Spinal cord (tissue), 10 donors: Measurements from ENCODE around the gene EMC6. TPM values are rescaled to one million over a fixed set of nuclear protein-coding genes. Genes with fewer than 3 reads are reported as not detected.

Experiments
- DNase-seq, 6 donors: peaks; one replicate each; pipeline versions ENCODE4 v3.0.0 to v3.0.0-alpha.2; 2013 to 2015; ENCODE audit warnings: low spot score in 6 of 6, low read depth in 4 of 6
- H3K27ac ChIP-seq: one replicate; pipeline ENCODE4 v1.5.1; 2013; ENCODE audit warnings: low read depth, low read length, control low read depth
- H3K27me3 ChIP-seq: one replicate; pipeline ENCODE4 v1.6.1; 2013; ENCODE audit warnings: low read length; ENCODE audit not compliant: control insufficient read depth, insufficient read depth
- H3K36me3 ChIP-seq: one replicate; pipeline ENCODE4 v1.6.1; 2013; ENCODE audit warnings: low read length; ENCODE audit not compliant: control insufficient read depth, insufficient read depth
- H3K4me1 ChIP-seq: one replicate; pipeline ENCODE4 v1.6.1; 2013; ENCODE audit warnings: low read length; ENCODE audit not compliant: control insufficient read depth, insufficient read depth
- H3K4me3 ChIP-seq: one replicate; pipeline ENCODE4 v1.5.1; 2013; ENCODE audit warnings: low read depth, low read length, control low read depth
- H3K9me3 ChIP-seq: one replicate; pipeline ENCODE4 v1.6.1; 2013; ENCODE audit warnings: low read length; ENCODE audit not compliant: control insufficient read depth, insufficient read depth
- WGBS: methylation state at CpG from one replicate; pipeline ENCODE4 v1.1.5; 2013; ENCODE audit warnings: missing lambda C conversion rate; ENCODE audit not compliant: insufficient coverage; 5-methylcytosine and 5-hydroxymethylcytosine counted together
- long read RNA-seq, 4 donors: transcript quantifications; one replicate each; lab custom pipeline, GENCODE V29; 2026
- polyA plus RNA-seq, 2 donors: library from polyadenylated mRNA; unstranded; fragments of 120-200 nt; gene quantifications; one replicate each; pipeline ENCODE4 v1.2.1, GENCODE V29; 2013; ENCODE audit not compliant: insufficient read length in 2 of 2
- total RNA-seq, 2 donors: library from RNA; depleted of rRNA in 1 of 2; stranded (reverse); fragments of 120-200 nt in 1 of 2; fragments of >200 nt in 1 of 2; gene quantifications; one replicate each; pipeline versions ENCODE4 v1.2.3 to v1.2.4, GENCODE V29; 2013 to 2014
- donor health status: healthy.

Gene EMC6
- 10 to 100 TPM; 11.0 to 18.7 TPM for total RNA-seq
- 10 to 100 TPM; 43.7 to 48.1 TPM for polyA plus RNA-seq
- long read RNA-seq, donor 1, transcript EMC6-202 (2 exons, 762 nt) = minor isoform, 6 of 50 reads
- long read RNA-seq, donor 1, transcript EMC6-201 (2 exons, 653 nt) = major isoform, 44 of 50 reads
- long read RNA-seq, donor 1, partial matches to known transcripts = 0 of 50 reads
- long read RNA-seq, donor 1, other reads (novel, unspliced or antisense) = 0 of 50 reads
- long read RNA-seq, donor 2, transcript EMC6-201 (2 exons, 653 nt) = major isoform, 20 of 23 reads
- long read RNA-seq, donor 2, partial matches to known transcripts = 0 of 23 reads
- long read RNA-seq, donor 2, other reads (novel, unspliced or antisense) = 0 of 23 reads
- long read RNA-seq, donor 3, transcript EMC6-201 (2 exons, 653 nt) = major isoform, 21 of 25 reads
- long read RNA-seq, donor 3, partial matches to known transcripts = 0 of 25 reads
- long read RNA-seq, donor 3, other reads (novel, unspliced or antisense) = 0 of 25 reads
- long read RNA-seq, donor 4, transcript EMC6-201 (2 exons, 653 nt) = major isoform, 40 of 44 reads
- long read RNA-seq, donor 4, partial matches to known transcripts = 0 of 44 reads
- long read RNA-seq, donor 4, other reads (novel, unspliced or antisense) = 0 of 44 reads

DNA sequence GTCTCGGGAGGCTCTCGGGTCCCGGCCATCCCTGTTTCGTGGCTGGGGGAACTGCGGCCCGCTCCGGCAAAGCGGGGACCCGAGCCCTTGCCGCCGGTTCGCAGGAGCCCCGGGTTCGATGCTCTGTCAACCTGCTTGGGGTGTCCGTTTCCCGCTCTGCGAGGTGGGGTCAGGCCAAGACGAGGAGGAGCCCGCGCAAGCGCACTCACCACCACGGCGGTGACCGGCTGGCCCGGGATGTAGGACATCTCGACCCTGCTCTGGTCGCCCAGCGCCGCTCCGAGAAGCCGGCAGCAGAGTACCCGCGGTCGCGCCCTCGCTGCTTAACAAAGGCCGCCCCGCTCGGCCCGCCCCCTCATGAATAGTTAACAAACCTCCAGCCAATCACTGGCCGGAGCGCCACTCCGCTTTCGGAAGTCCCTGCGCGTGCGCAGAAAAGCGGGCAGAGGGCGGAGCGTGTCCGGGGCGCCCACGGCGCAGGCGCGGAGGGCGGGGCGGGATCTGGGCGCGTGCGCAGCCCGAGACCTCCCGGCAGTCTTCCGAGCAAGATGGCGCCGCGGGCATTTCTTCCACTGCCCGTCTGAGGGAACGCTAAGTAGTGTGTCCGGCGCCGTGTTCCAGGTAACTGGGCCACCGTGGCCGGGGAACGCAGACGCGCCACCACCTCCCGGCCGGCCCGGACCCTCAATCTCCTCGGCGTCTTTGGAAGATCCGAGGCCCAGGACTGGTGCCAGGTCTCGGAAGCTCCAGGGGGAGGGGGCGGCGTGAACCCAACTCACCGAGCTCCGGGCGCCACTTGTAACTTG is at the start of gene EMC6, which contains the start of gene TAX1BP3:
Gene EMC6 (plus strand): TSS at position 534 of the 806 bp plus-strand sequence. CDS start 335 bp downstream, outside the sequence.
Gene TAX1BP3 (minus strand): TSS at position 300 of the 806 bp plus-strand sequence. CDS start 52 bp downstream, at position 248.
- Histone ChIP-seq H3K9me3 (no peaks in the 10 kb centered on the region), H3K27ac (peak within 1 kb of the TSS; percentile 97), H3K4me1 (peaks cover 41% of the 10 kb centered on the region), H3K27me3 (no peaks in the 10 kb centered on the region), H3K4me3 (peak within 1 kb of the TSS; percentile 95), H3K36me3 (peaks cover 30% of the 10 kb centered on the region)
- peak; percentile 95 to 99 (median 98) for DNase-seq
- under 1% methylated on average over 89 of the region's 89 CpGs for WGBS

DNA sequence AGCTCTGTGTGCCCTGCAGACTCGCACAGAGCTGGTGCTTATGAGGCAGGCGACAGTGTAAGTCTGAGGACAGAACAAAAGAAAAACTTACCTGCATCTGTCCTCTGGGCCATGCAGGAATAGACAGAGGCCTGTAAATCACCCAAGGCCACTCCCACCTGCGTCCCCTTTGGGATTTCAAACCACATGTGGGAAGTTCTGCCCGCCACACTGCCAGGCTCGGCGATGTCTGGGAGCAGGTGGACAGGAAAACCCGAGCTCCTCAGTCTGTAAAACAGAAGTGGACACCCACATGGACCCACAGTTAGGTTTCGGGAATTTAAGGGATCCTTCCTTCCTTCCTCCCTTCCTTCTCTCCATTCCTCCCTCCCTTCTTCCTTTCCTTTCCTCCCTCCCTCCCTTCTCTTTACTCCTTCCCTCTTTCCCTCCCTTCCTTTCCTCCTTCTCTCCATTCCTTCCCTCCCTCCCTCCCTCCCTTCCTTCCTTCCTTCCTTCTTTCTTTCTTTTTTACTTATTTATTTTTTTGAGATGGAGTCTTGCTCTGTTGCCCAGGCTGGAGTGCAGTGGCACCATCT is 47.4 kb upstream of the EMC6 start:
- no peak for DNase-seq
- Histone ChIP-seq H3K4me3 (no peak overlapping the region), H3K9me3 (no peaks in the 10 kb centered on the region), H3K36me3 (peaks cover 86% of the 10 kb centered on the region), H3K27me3 (no peaks in the 10 kb centered on the region), H3K4me1 (no peaks in the 10 kb centered on the region), H3K27ac (no peak overlapping the region)
- WGBS = 96% methylated on average over 8 of the region's 8 CpGs

DNA sequence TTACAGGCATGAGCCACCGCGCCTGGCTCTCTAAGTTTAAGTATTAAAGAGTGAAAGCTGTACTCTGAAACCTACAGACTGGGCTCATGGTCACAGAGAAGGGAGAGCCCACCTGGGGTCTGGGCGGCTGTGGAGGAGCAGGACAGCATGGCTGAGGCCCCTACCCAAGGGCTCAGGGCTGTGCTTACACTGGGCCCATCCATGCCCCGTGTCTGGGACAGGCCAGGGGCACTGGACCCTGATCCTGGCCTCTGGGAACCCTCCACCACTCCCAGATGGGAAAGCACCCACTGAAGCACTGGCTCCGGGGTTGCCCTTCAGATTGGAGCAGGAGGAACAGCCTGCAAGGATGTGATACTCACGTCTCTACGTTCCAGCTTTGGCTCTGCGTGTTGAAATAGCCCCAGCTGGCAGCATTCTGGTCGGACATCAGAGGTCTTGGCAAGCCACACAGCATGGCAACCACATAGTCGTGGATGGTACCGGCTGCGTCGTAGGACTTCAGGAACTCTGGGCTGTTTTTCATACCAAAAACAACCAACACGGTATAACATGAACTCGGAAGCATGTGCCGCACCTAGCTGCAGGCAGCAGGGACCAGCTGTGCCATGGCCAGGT is 45.5 kb upstream of the EMC6 start:
- Histone ChIP-seq H3K4me1 (no peaks in the 10 kb centered on the region), H3K9me3 (no peaks in the 10 kb centered on the region), H3K4me3 (no peak overlapping the region), H3K36me3 (peaks cover 84% of the 10 kb centered on the region), H3K27ac (no peak overlapping the region), H3K27me3 (no peaks in the 10 kb centered on the region)
- WGBS = 90% methylated on average over 16 of the region's 16 CpGs
- DNase-seq = no peak

DNA sequence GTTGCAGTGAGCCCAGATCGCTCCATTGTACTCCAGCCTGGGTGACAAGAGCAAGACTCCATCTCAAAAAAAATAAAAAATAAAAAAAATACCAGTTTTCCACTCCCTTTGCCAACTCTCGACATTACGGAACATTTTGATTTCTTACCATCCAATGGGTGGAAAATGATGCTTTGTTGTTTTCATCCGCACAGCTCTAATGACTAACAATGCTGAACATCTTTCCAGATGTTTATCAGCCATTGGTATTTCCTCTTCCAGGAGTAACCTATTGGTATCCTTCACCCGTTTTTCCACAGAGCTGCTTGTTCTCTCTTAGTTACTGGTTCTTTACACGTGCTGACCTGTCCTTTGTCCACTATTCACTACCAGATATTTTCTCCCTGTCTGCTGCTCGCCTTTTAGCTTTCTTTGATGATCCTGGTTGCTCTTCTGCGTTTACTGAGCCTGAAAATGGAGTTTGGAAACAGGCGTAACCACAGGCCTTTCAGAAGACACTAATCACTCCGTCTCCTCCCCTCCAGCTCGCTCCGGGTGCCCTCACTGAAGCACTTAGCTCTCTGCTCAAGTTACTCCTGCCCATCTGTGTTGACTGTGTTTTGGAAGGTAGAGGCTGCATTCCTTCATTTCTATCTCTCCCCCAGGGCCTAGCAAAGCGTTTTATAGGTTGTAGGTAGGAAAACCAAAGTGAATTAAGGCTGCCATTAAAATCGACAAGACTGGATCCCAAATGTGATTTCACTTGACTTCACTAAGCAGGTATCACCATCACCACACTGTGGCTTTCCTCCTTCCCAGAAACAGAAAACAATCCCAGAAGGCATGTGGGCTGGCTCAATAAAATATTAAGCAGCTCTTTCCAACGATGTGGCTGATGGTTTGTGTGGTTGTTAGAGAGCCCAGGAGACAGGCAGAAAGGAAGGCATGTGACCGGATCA is 41.5 kb upstream of the EMC6 start:
- no peaks in the 10 kb centered on the region for H3K9me3 ChIP-seq
- no peaks in the 10 kb centered on the region for H3K4me1 ChIP-seq
- no peak overlapping the region for H3K27ac ChIP-seq
- DNase-seq = peak in 2 of 6 donors; percentile 19 to 74
- 77% methylated on average over 10 of the region's 16 CpGs for WGBS
- no peak overlapping the region for H3K4me3 ChIP-seq
- no peaks in the 10 kb centered on the region for H3K27me3 ChIP-seq
- peaks cover 83% of the 10 kb centered on the region for H3K36me3 ChIP-seq

DNA sequence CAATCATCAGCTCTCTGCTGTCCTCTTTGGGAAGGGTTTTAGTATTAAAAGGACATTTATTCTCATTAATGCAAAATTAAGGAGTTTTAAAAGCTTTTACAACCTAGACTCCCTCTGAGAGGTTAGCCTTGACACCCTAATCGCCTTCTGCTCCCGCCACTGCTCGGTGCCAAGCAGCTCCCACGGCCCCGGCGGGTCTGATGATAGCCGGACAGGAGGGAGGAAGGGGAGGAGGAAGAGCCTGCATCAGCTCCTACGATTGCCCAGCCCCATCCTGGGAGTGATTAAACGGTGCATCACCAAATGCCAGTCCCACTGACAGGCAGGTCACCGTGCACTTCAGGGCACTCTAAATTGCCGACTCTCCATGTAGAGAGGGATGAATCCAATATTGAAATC is 40.8 kb upstream of the EMC6 start:
- H3K27me3 ChIP-seq = no peaks in the 10 kb centered on the region
- H3K9me3 ChIP-seq = no peaks in the 10 kb centered on the region
- 89% methylated on average over 5 of the region's 11 CpGs for WGBS
- H3K4me1 ChIP-seq = no peaks in the 10 kb centered on the region
- no peak overlapping the region for H3K27ac ChIP-seq
- no peak for DNase-seq
- no peak overlapping the region for H3K4me3 ChIP-seq
- H3K36me3 ChIP-seq = peaks cover 81% of the 10 kb centered on the region

DNA sequence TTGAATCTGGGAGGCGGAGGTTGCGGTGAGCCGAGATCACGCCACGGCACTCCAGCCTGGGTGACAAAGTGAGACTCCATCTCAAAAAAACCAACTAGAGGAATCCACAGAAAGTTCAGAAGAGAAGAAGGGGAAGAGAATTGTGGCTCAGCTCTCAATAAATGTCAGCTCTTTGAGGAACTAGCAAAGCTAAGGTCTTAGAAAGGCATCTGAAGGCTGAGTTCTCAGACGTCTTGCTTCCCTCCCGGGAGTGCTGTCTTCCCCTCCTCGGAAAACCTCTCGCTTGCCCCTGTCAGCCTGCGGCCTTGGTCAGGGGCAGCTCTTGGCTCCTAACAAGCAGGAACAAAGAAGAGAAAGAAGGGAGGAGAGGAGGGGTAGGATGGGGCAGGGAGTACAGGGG is 37.8 kb upstream of the EMC6 start:
- Histone ChIP-seq H3K4me3 (no peak overlapping the region), H3K4me1 (peaks cover 11% of the 10 kb centered on the region), H3K9me3 (no peaks in the 10 kb centered on the region), H3K36me3 (peaks cover 58% of the 10 kb centered on the region), H3K27me3 (no peaks in the 10 kb centered on the region), H3K27ac (no peak overlapping the region)
- no peak for DNase-seq
- 92% methylated on average over 6 of the region's 10 CpGs for WGBS

DNA sequence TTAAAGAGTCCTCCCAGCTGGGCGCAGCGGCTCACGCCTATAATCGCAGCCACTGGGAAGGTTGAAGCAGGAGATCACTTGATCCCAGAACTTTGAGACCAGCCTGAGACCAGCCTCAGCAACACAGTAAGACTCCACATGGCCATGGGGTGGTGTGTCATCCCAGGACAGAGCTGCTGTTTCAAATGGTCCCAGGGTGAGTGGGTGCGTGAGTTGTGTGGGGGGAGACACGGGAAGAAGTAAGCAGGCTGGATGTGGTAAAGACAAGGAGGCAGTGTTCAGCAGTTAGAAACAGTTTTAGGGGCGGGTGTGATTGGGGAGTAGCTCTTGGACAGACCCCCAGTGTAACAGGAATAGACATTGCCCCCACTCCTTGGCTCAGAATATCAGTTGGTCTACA is 36.3 kb upstream of the EMC6 start:
- WGBS = 99% methylated on average over 7 of the region's 7 CpGs
- H3K27ac ChIP-seq = no peak overlapping the region
- no peak overlapping the region for H3K4me3 ChIP-seq
- no peak for DNase-seq
- H3K9me3 ChIP-seq = no peaks in the 10 kb centered on the region
- no peaks in the 10 kb centered on the region for H3K27me3 ChIP-seq
- peaks cover 49% of the 10 kb centered on the region for H3K36me3 ChIP-seq
- H3K4me1 ChIP-seq = peaks cover 16% of the 10 kb centered on the region

DNA sequence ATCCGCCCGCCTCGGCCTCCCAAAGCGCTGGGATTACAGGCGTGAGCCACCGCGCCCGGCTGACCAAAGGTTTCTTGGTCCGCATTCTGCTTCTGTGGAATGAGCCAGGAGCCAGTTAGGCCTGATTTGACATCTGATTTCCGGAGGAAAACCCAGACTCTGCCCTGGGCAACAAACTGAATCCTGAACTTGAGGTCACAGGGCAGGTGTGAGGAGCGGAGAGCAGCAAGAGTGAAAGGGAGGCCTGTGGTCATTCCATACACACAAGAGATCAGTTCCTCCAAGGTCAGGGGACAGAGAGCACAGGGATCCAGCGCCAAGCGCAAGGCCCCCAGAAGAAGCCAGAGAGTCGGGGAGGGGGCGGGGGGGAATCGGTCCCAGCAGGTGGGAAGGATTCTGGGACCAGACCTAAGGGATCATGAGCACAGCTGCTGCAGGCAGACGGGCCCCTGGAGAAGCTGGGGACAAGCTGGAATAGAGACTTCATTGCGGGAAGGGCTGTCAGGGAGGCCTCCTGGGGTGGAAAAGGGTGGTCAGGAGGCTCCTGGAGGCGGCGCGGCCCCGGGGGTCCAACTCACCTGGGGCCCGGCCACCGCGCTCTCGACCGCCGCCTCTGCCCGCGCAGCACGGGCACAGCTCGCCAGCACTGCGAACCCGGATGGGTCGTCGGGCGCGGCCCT is 33.0 kb upstream of the EMC6 start:
- Histone ChIP-seq H3K4me1 (peaks cover 22% of the 10 kb centered on the region), H3K27ac (peak overlapping the region; percentile 40), H3K9me3 (no peaks in the 10 kb centered on the region), H3K4me3 (peak overlapping the region; percentile 86), H3K27me3 (no peaks in the 10 kb centered on the region), H3K36me3 (peaks cover 28% of the 10 kb centered on the region)
- DNase-seq = no peak
- 13% methylated on average over 34 of the region's 38 CpGs for WGBS
